SU-DHL-6 (cell line): Measurements from ENCODE around the gene DOK4.

Source experiments
- H2AFZ ChIP-seq: fragments of 200-600 bp; sonication (generic); 2 replicates; pipeline ENCODE4 v1.6.1; 2014; ENCODE audit warnings: low read depth, mild to moderate bottlenecking, moderate library complexity, mixed read lengths, antibody characterized with exemption, low read length; ENCODE audit not compliant: severe bottlenecking
- H3F3A ChIP-seq: fragments of 200-600 bp; shearing (Covaris generic); 2 replicates; pipeline ENCODE4 v1.6.0; 2016; ENCODE audit warnings: antibody characterized with exemption, mild to moderate bottlenecking; ENCODE audit not compliant: insufficient read depth
- H3K27ac ChIP-seq: fragments of 200-600 bp; sonication (generic); 2 replicates; pipeline ENCODE4 v1.5.1; 2016; ENCODE audit warnings: low read depth, mild to moderate bottlenecking, low read length, moderate library complexity, mixed read lengths
- H3K27me3 ChIP-seq: fragments of 200-600 bp; sonication (generic), shearing (Covaris generic); 2 replicates; pipeline ENCODE4 v1.6.0; 2014; ENCODE audit warnings: mild to moderate bottlenecking, low read length
- H3K36me3 ChIP-seq: fragments of 200-600 bp; sonication (generic); 2 replicates; pipeline ENCODE4 v1.6.1; 2014; ENCODE audit warnings: mild to moderate bottlenecking, low read length, mixed read lengths
- H3K4me2 ChIP-seq: fragments of 300-600, 200-600 bp; shearing (Covaris generic), sonication (generic); 2 replicates; pipeline ENCODE4 v1.6.0; 2014; ENCODE audit warnings: low read length, low read depth, mild to moderate bottlenecking; ENCODE audit not compliant: poor library complexity, severe bottlenecking
- H3K4me3 ChIP-seq: fragments of 200-600 bp; sonication (generic); 2 replicates; pipeline ENCODE4 v1.5.1; 2014; ENCODE audit warnings: antibody characterized with exemption, low read length, mild to moderate bottlenecking, mixed read lengths; ENCODE audit not compliant: insufficient read depth, poor library complexity, severe bottlenecking
- H3K79me2 ChIP-seq: fragments of 200-600 bp; sonication (generic); 2 replicates; pipeline ENCODE4 v1.6.1; 2014; ENCODE audit warnings: mild to moderate bottlenecking, low read length, moderate library complexity; ENCODE audit not compliant: insufficient read depth
- H3K9ac ChIP-seq: fragments of 200-600 bp; sonication (generic); 2 replicates; pipeline ENCODE4 v1.7.0; 2014; ENCODE audit warnings: mild to moderate bottlenecking, low read length
- H3K9me2 ChIP-seq: fragments of 200-600 bp; sonication (generic); replicated peaks from 2 replicates; pipeline ENCODE4 v1.6.1; 2014; ENCODE audit warnings: low read length; ENCODE audit not compliant: insufficient read depth
- H3K9me3 ChIP-seq: fragments of 200-600 bp; sonication (generic); 2 replicates; pipeline ENCODE4 v1.6.1; 2014; ENCODE audit warnings: low read length, mixed read lengths; ENCODE audit not compliant: insufficient read depth
- H4K20me1 ChIP-seq: fragments of 200-600 bp; sonication (generic); 2 replicates; pipeline ENCODE4 v1.6.1; 2014; ENCODE audit warnings: low read depth, mild to moderate bottlenecking, antibody characterized with exemption, low read length, moderate library complexity, mixed read lengths
- CTCF ChIP-seq: fragments of 200-600 bp; sonication (generic); IDR thresholded peaks from one replicate; pipeline ENCODE4 v1.5.1; 2017; ENCODE audit warnings: antibody characterized with exemption, mild to moderate bottlenecking, low read length, moderate library complexity; ENCODE audit not compliant: insufficient read depth, poor library complexity, severe bottlenecking
- EZH2phosphoT487 ChIP-seq: fragments of 200-600 bp; sonication (generic), shearing (Covaris generic); conservative IDR thresholded peaks from 2 replicates; pipeline ENCODE4 v1.6.1; 2018; ENCODE audit warnings: mild to moderate bottlenecking, antibody characterized with exemption, low read length, moderate library complexity, mixed read lengths

DOK4 gene

GRCh38 chr16:57505169-57505568 is 18.9 kb upstream of the DOK4 start:
- Histone ChIP-seq H3K9me2 (no peaks in the 10 kb centered on the region), H3K4me2 (no peak overlapping the region), H3K27ac (no peak overlapping the region), H3K4me3 (no peak overlapping the region), H3K36me3 (no peaks in the 10 kb centered on the region), H3F3A (no peaks in the 10 kb centered on the region), H3K27me3 (no peaks in the 10 kb centered on the region), H2AFZ (no peak overlapping the region), H3K9ac (no peak overlapping the region), H3K9me3 (no peaks in the 10 kb centered on the region), H3K79me2 (no peaks in the 10 kb centered on the region), H4K20me1 (no peaks in the 10 kb centered on the region)
- TF ChIP-seq CTCF (no peak), EZH2phosphoT487 (no peak)

GRCh38 chr16:57504491-57504890 is 18.2 kb upstream of the DOK4 start:
- no peaks in the 10 kb centered on the region for H3K36me3 ChIP-seq
- H3K79me2 ChIP-seq: no peaks in the 10 kb centered on the region
- no peaks in the 10 kb centered on the region for H3K9me2 ChIP-seq
- H3K27me3 ChIP-seq: no peaks in the 10 kb centered on the region
- no peak overlapping the region for H3K27ac ChIP-seq
- no peak overlapping the region for H3K9ac ChIP-seq
- no peaks in the 10 kb centered on the region for H3F3A ChIP-seq
- no peaks in the 10 kb centered on the region for H4K20me1 ChIP-seq
- H3K4me2 ChIP-seq: no peak overlapping the region
- no peak overlapping the region for H3K4me3 ChIP-seq
- no peaks in the 10 kb centered on the region for H3K9me3 ChIP-seq
- H2AFZ ChIP-seq: no peak overlapping the region
- TF ChIP-seq CTCF (no peak), EZH2phosphoT487 (no peak)

- no peaks in the 10 kb centered on the region for H3K27me3 ChIP-seq
- H3K4me3 ChIP-seq: no peak overlapping the region
- no peak overlapping the region for H3K27ac ChIP-seq
These were observed 17.7 kb upstream of the DOK4 start for GRCh38 chr16:57504001-57504400.

More at GRCh38 chr16:57504001-57504400, 17.7 kb upstream of the DOK4 start:
- Histone ChIP-seq H3K9me2 (no peaks in the 10 kb centered on the region), H4K20me1 (no peaks in the 10 kb centered on the region), H3K4me2 (no peak overlapping the region), H3K36me3 (no peaks in the 10 kb centered on the region), H3F3A (no peaks in the 10 kb centered on the region), H2AFZ (no peak overlapping the region), H3K9me3 (no peaks in the 10 kb centered on the region), H3K79me2 (no peaks in the 10 kb centered on the region), H3K9ac (no peak overlapping the region)
- no peak for TF ChIP-seq EZH2phosphoT487
- no peak for TF ChIP-seq CTCF
